ENCODE data around the gene PRR7.

The PRR7 gene

GRCh38 chr5:177439518-177440053 lies 7.0 kb upstream of the PRR7 start:
- H3K27me3 ChIP-seq (replicated peaks) = no peaks in the 10 kb centered on the region
- TF ChIP-seq, protein P1, sequence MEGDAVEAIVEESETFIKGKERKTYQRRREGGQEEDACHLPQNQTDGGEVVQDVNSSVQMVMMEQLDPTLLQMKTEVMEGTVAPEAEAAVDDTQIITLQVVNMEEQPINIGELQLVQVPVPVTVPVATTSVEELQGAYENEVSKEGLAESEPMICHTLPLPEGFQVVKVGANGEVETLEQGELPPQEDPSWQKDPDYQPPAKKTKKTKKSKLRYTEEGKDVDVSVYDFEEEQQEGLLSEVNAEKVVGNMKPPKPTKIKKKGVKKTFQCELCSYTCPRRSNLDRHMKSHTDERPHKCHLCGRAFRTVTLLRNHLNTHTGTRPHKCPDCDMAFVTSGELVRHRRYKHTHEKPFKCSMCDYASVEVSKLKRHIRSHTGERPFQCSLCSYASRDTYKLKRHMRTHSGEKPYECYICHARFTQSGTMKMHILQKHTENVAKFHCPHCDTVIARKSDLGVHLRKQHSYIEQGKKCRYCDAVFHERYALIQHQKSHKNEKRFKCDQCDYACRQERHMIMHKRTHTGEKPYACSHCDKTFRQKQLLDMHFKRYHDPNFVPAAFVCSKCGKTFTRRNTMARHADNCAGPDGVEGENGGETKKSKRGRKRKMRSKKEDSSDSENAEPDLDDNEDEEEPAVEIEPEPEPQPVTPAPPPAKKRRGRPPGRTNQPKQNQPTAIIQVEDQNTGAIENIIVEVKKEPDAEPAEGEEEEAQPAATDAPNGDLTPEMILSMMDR (IDR thresholded peaks at IDR 0.05; ENCODE audit: low read depth, low read length, missing control alignments) = no peak
- no peak for DNase-seq
- H3K27ac ChIP-seq = no peak overlapping the region
- no peak overlapping the region for H3K4me3 ChIP-seq (ENCODE audit: low read depth, low read length)
- peaks cover 32% of the 10 kb centered on the region for H3K36me3 ChIP-seq (replicated peaks)
- in situ Hi-C loops (cut with HindIII; ENCODE audit: low pct_ligation_motif_present, low sequenced_read_pairs) = loop anchor here (25.0 kb wide), 1 partner anchor 127 kb away; the partner anchor contains the start of genes MXD3, PRELID1 and RAB24

DNA sequence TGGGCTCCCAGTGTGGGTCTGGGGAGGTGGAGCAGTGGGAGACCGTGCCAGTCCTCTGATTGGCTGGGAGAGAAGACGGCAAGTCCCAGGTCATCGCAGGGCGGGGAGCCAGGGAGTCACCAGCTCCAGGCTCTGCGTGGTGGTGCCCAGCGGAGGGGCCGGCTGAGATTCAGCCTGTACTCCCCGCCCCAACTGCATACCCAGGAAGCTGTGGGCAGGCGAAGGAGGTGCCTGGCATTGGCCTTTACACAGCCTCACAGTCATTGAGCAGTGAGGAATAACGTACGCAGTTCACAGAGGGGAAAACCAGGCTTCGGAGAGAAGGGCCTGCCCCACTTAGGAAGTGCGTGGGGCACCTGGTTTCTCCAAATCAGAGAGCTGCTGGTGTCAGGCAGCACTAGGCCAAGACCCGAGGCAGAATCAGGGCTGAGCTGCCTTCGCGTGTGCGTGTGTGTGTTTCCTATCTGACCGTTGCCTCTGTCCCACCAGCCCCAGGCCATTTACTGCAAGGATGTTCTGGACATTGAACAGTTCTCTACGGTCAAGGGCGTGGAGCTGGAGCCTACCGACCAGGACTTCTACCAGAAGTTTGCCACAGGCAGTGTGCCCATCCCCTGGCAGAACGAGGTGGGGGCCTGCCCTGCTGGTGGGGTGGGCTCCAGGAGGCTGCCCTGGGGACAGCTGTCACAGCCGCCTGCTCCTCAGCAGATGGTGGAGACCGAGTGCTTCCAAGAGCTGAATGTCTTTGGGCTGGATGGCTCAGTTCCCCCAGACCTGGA lies 6.2 kb upstream of the PRR7 start:
- no peaks in the 10 kb centered on the region for H3K27me3 ChIP-seq (replicated peaks)
- TF ChIP-seq, protein P1 (IDR thresholded peaks at IDR 0.05; ENCODE audit: low read depth, low read length, missing control alignments) = no peak
- peaks cover 24% of the 10 kb centered on the region for H3K36me3 ChIP-seq (replicated peaks)
- DNase-seq = no peak
- in situ Hi-C loops (cut with HindIII; ENCODE audit: low pct_ligation_motif_present, low sequenced_read_pairs) = loop anchor here (25.0 kb wide), 1 partner anchor 128 kb away; the partner anchor contains the start of genes MXD3, PRELID1 and RAB24
- no peak overlapping the region for H3K27ac ChIP-seq
- no peak overlapping the region for H3K4me3 ChIP-seq (ENCODE audit: low read depth, low read length)

DNA sequence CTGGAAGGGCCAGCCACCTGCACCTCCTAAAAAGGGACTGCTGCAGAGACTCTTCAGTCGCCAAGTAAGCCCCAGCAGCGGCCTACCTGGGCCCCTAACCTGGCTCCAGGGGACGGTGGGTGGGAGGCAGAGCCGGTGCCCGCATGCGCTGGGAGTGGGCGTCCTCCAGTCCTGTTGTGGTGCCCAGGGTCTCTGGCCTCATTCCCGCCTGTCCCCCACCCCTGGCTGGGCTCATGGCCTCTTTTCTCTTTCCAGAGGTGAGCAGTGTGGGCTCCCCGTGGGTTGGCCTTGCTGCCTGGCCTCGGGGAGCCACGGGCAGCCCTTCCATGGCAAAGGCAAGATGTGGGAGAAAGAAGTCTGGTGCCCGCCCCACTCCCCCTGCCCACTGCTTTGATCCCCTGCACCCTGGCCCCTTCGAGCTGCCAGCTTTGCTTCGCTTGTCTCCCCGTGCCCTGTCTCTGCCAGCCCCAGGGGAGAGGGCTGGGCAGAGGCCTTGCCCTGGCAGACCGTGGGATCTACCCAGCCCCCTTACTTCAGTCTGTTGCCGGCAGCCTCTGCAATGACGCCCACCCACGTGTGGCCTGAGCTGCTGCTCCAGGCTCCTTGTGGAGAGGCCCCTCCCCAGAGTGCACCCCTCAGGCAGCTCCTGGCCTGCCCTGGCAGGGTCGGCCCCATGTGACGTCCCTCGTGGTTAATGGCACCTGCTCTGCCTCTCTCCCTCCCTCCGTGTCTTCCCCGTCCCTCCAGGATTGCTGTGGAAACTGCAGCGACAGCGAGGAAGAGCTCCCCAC lies 5.4 kb upstream of the PRR7 start:
- Histone ChIP-seq H3K36me3 (replicated peaks) (peaks cover 18% of the 10 kb centered on the region), H3K4me3 (ENCODE audit: low read depth, low read length) (no peak overlapping the region), H3K27me3 (replicated peaks) (no peaks in the 10 kb centered on the region), H3K27ac (no peak overlapping the region)
- DNase-seq = no peak
- in situ Hi-C loops (cut with HindIII; ENCODE audit: low pct_ligation_motif_present, low sequenced_read_pairs) = loop anchor here (25.0 kb wide), 1 partner anchor 129 kb away; the partner anchor contains the start of genes MXD3, PRELID1 and RAB24
- TF ChIP-seq, protein P1 (IDR thresholded peaks at IDR 0.05; ENCODE audit: low read depth, low read length, missing control alignments) = no peak

GRCh38 chr5:177442066-177442826 lies 4.4 kb upstream of the PRR7 start:
- no peak for DNase-seq
- H3K4me3 ChIP-seq (ENCODE audit: low read depth, low read length) = no peak overlapping the region
- TF ChIP-seq, protein P1 (IDR thresholded peaks at IDR 0.05; ENCODE audit: low read depth, low read length, missing control alignments) = no peak
- in situ Hi-C loops (cut with HindIII; ENCODE audit: low pct_ligation_motif_present, low sequenced_read_pairs) = loop anchor here (25.0 kb wide), 1 partner anchor 130 kb away; the partner anchor contains the start of genes MXD3, PRELID1 and RAB24
- peaks cover 15% of the 10 kb centered on the region for H3K36me3 ChIP-seq (replicated peaks)
- no peak overlapping the region for H3K27ac ChIP-seq
- no peaks in the 10 kb centered on the region for H3K27me3 ChIP-seq (replicated peaks)

All from brain microvascular endothelial cell (primary cell).